Measurements from ENCODE around the gene CFAP52. TPM values are rescaled to one million over a fixed set of nuclear protein-coding genes. Genes with fewer than 3 reads are reported as not detected.

The CFAP52 gene
- total RNA-seq, 1 donor from 2014 or later: 11.0 TPM

DNA sequence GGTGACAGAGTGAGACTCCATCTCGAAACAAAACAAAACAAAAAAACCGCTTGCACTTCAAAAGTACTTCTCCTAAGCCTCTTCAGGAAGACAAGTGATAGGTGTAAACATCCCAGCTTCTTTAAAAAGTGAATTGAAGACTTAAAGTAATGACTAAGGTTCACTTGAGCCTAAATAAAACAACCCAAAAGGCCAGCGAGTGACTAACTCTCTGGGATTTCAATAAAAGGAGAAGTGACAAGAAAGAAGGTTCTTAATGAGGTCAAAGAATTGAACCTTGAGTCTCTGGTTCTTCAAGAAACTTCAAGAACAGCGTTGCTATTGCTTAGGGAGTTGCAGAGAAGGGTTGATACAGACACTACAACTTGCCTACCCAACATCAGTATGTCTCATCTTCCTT, 43.0 kb upstream of the CFAP52 start:
- Histone ChIP-seq H3K4me3 (no peak overlapping the region), H3K4me1 (no peaks in the 10 kb centered on the region), H3K36me3 (no peaks in the 10 kb centered on the region), H3K27ac (no peak overlapping the region), H3K9me3 (no peaks in the 10 kb centered on the region), H3K27me3 (ENCODE audit: low read depth) (no peaks in the 10 kb centered on the region)
- ATAC-seq (no peak), DNase-seq (no peak)
- TF ChIP-seq, protein P1, sequence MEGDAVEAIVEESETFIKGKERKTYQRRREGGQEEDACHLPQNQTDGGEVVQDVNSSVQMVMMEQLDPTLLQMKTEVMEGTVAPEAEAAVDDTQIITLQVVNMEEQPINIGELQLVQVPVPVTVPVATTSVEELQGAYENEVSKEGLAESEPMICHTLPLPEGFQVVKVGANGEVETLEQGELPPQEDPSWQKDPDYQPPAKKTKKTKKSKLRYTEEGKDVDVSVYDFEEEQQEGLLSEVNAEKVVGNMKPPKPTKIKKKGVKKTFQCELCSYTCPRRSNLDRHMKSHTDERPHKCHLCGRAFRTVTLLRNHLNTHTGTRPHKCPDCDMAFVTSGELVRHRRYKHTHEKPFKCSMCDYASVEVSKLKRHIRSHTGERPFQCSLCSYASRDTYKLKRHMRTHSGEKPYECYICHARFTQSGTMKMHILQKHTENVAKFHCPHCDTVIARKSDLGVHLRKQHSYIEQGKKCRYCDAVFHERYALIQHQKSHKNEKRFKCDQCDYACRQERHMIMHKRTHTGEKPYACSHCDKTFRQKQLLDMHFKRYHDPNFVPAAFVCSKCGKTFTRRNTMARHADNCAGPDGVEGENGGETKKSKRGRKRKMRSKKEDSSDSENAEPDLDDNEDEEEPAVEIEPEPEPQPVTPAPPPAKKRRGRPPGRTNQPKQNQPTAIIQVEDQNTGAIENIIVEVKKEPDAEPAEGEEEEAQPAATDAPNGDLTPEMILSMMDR (IDR thresholded peaks at IDR 0.05): no peak
- intact Hi-C loops (cut with DNase I): no loop called here

DNA sequence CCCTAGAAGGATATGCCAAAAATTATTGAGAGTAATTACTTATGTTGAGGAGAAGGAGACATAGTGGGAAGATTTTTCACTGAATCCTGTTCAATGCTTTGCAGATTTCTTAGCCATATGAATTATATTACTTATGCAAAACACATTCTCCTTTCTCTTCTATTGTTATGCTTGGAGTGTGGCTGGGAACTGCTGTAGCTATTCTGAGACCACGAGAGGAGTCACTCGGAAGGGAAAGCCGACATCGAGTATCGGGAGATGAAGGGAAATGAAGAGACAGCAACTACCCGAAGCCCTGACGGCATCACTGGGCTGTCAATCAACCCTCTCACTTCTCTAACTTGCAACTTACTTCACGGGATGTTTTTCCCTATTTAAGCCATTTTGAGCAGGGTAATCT, 40.4 kb upstream of the CFAP52 start:
- DNase-seq (no peak), ATAC-seq (no peak)
- intact Hi-C loops (cut with DNase I): no loop called here
- H3K36me3 ChIP-seq: peaks cover 7% of the 10 kb centered on the region
- TF ChIP-seq, protein P1 (IDR thresholded peaks at IDR 0.05): no peak
- no peaks in the 10 kb centered on the region for H3K27me3 ChIP-seq (ENCODE audit: low read depth)
- H3K27ac ChIP-seq: no peak overlapping the region
- H3K9me3 ChIP-seq: no peaks in the 10 kb centered on the region
- no peaks in the 10 kb centered on the region for H3K4me1 ChIP-seq
- H3K4me3 ChIP-seq: no peak overlapping the region

DNA sequence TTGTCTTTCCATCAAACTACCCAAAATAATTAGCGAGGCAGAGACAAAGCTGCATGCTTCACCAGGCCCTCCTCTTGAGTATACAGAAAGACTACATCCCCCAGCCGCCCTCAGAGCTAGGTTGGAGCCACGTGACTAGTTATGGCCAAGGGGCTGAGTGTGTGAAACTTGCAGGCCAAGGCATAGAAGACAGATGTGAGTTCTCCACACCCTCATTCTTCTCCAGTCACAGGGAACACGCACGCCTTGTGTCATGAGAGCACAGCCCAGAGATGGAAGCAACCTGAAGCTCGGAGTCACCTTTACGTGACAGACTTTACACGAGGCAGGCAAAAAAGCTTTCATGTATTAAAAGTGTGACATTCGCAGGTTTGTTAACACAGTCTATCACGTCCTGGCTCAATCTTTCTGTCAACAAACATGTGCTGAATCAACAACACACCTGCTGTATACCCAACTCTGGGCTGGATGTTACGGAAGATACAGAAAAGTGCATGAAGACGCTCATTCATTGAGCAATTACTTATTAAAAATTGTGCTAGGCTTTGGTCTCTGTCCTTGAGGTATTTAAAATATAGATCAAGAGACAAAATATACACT, 39.2 kb upstream of the CFAP52 start:
- no peaks in the 10 kb centered on the region for H3K9me3 ChIP-seq
- no peaks in the 10 kb centered on the region for H3K4me1 ChIP-seq
- peaks cover 7% of the 10 kb centered on the region for H3K36me3 ChIP-seq
- no peak overlapping the region for H3K4me3 ChIP-seq
- DNase-seq: no peak
- H3K27me3 ChIP-seq (ENCODE audit: low read depth): no peaks in the 10 kb centered on the region
- TF ChIP-seq, protein P1 (IDR thresholded peaks at IDR 0.05): no peak
- intact Hi-C loops (cut with DNase I): no loop called here
- no peak overlapping the region for H3K27ac ChIP-seq
- no peak for ATAC-seq

DNA sequence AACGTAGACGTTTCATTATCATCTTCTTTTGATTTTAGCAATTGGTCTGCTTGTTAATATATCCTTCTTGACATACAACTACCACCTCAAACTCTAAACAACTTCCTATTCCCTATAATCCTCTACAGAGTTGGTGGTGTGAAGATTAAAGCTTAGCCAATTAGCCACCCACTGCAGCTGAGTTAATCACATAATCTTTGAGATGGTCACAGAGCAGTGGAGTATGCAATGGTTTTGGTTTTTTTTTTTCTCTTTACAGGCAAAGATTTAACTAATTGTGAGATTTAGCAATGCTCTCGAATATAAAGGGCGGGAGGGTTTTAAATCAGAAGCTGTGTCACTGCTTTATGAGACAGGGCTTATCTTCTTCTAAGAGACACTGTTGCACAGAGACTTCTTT, 37.8 kb upstream of the CFAP52 start:
- no peaks in the 10 kb centered on the region for H3K27me3 ChIP-seq (ENCODE audit: low read depth)
- no peak overlapping the region for H3K27ac ChIP-seq
- intact Hi-C loops (cut with DNase I): no loop called here
- ATAC-seq (no peak), DNase-seq (no peak)
- peaks cover 7% of the 10 kb centered on the region for H3K36me3 ChIP-seq
- H3K4me1 ChIP-seq: no peaks in the 10 kb centered on the region
- no peaks in the 10 kb centered on the region for H3K9me3 ChIP-seq
- H3K4me3 ChIP-seq: no peak overlapping the region
- TF ChIP-seq, protein P1 (IDR thresholded peaks at IDR 0.05): no peak

DNA sequence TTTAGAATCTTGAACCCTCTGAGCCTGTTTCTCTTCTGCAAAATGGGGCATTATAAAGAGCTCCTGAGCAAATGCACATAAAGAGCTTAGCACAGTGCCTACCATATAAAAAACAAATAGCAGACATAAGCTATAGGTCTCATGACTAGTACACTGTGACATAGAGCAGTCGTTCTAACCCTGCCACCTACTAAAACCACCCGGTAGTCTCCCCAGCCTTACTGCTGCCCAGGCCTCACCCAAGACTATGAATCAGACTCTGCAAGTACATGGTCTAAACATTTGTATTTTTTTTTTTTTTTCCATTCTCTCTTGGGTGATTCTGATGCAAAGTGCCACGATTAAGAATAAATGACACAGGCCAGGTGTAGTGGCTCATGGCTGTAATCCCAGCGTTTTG, 34.7 kb upstream of the CFAP52 start:
- intact Hi-C loops (cut with DNase I): no loop called here

More for the DNA sequence above, 34.7 kb upstream of the CFAP52 start:
- Histone ChIP-seq H3K9me3 (no peaks in the 10 kb centered on the region), H3K27ac (no peak overlapping the region), H3K4me3 (no peak overlapping the region), H3K4me1 (no peaks in the 10 kb centered on the region), H3K36me3 (peaks cover 7% of the 10 kb centered on the region), H3K27me3 (ENCODE audit: low read depth) (no peaks in the 10 kb centered on the region)
- DNase-seq (no peak), ATAC-seq (no peak)
- TF ChIP-seq, protein P1 (IDR thresholded peaks at IDR 0.05): no peak

All from lower lobe of right lung (tissue), 2 donors.